Body of pancreas (tissue), 4 donors: ENCODE results near the gene BAZ2B.

Experiments
- CTCF ChIP-seq, 7 experiments: fragments of 450-650 bp in 4 of 7; fragments of 200-600 bp in 3 of 7; sonication (generic) in 3 of 7; IDR thresholded peaks; one replicate each; pipeline ENCODE4 v1.5.1; 2016 to 2019; ENCODE audit warnings: antibody characterized with exemption in 7 of 7
- POLR2A ChIP-seq, 3 donors: fragments of 450-650 bp; IDR thresholded peaks; one replicate each; pipeline ENCODE4 v1.6.1; 2016; ENCODE audit warnings: antibody characterized with exemption in 3 of 3, mild to moderate bottlenecking in 2 of 3

- TF ChIP-seq POLR2A (IDR thresholded peaks at IDR 0.05) (no peak), CTCF (IDR thresholded peaks at IDR 0.05) (no peak)
Measured at GRCh38 chr2:159476329-159476728, 140.0 kb downstream of the BAZ2B start.
